Measurements from ENCODE around the gene NRP1.

The NRP1 gene

DNA sequence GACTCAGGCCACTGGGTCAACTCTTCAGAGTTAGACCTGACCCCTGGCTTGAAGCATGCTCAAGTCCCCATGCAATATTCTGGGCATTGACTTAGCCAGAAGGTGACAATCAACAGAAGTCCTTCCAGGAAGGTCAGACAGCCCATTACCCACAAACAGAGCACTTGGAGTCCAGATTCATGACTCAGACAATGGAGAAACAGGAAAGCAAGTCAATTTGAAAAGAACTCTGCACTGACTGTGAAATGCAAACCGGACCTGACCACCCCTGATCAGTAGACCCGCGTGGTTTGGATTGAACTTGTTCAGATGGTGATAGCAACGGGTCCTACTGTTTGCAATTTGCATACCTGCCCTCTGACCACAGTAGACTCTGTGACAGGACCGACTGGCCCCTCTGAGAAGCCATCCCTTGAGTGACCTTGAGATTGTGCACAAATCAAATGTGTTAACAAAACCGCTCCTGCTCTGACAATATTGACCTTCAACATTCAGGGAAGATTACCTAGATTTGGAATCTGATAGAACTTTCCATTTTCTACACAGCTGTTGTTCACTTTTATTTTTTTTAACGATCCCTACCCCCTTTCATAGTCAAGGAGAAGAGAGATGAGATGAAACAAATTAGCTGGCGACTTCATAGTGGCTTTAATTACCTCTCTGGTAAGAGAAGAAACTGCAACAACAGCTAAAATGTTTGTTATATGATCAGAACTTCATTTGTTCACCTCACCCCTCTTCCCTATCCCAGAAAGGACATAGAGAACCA lies 138.7 kb downstream of the NRP1 start:
- Mint-ChIP-seq H3K4me3 (no peak overlapping the region), H3K27ac (ENCODE audit: low read depth) (no peak overlapping the region), H3K4me1 (no peaks in the 10 kb centered on the region), H3K9me3 (no peaks in the 10 kb centered on the region), H3K27me3 (no peaks in the 10 kb centered on the region), H3K36me3 (ENCODE audit: insufficient read depth) (no peaks in the 10 kb centered on the region)
- DNase-seq (ENCODE audit: low spot score in 2 of 2): no peak
- no peak for ATAC-seq (replicated peaks; ENCODE audit: extremely low read depth, poor library complexity, severe bottlenecking)

DNA sequence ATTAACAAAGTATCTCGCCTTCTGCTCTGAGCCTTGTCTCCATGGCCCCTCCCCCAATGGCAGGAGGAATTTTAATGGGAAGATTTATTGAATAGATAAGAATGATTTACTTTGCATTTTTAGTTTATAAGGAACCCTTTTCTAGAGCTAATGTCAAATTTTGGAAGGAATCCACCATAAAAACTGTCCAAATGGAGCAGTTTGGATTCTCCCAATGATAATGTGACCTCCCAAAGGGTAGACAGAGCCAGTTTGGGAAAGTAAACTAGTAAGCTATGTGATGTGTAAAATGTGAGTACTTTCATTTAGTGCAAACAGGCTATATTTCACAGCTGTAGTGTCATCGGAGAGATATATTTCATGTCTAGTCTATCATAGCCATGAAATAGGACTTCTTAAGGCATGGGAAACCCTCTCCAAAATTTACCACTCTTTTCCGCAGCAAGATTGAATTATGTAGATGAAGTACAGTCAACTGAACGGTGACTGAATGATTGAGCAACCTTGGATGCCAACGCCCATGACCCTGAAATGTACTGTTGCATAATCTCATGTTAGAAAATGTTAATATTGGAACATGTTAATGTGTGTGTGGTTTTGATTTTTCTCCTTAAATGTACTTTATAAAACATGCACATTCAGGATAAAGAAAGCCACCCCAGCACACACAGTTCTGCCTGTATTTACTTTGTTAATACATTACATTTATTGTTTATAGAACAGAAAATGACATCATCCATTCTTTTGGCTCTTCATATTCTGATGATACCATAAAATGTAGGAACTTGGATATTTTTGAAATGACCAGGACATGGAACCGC lies 140.6 kb downstream of the NRP1 start:
- Mint-ChIP-seq H3K27ac (ENCODE audit: low read depth) (no peak overlapping the region), H3K4me3 (no peak overlapping the region), H3K27me3 (peaks cover 14% of the 10 kb centered on the region), H3K36me3 (ENCODE audit: insufficient read depth) (no peaks in the 10 kb centered on the region), H3K9me3 (no peaks in the 10 kb centered on the region), H3K4me1 (no peaks in the 10 kb centered on the region)
- DNase-seq (ENCODE audit: low spot score in 2 of 2): no peak
- ATAC-seq (replicated peaks; ENCODE audit: extremely low read depth, poor library complexity, severe bottlenecking): no peak

DNA sequence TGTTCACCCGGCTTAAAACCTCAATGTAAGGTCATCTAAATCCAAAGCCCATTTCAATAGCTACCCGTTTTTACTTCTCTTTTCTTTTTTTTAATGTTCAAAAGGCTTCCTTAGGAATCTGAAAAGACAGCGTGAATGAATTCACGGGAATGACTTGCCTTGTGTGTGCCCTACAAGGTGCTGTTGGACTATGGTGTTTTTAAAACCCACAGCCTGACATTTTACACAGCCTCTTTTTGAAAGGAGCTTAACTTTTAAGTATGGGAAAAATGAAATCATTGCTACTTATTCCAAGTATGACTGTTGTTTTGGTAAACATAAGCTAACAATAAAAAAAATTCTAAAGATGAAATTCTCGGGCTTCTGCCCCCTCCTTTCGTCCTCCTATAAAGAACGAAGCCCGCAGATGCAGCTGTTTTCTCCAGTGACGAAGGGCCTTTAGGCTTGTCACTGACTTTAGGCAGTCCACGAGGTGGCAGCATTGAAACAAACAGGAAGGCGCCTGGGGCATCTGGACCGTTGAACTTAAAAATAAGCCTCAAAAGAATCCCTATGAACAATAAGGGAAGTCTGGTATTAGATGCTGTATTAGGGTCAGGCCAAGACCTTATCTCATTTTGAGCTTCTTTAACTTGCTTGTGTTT lies 141.3 kb downstream of the NRP1 start:
- H3K9me3 Mint-ChIP-seq: no peaks in the 10 kb centered on the region
- H3K4me3 Mint-ChIP-seq: no peak overlapping the region
- ATAC-seq (replicated peaks; ENCODE audit: extremely low read depth, poor library complexity, severe bottlenecking) (peak; percentile 49), DNase-seq (ENCODE audit: low spot score in 2 of 2) (peak; percentile 41 to 47)
- H3K36me3 Mint-ChIP-seq (ENCODE audit: insufficient read depth): no peaks in the 10 kb centered on the region
- H3K27me3 Mint-ChIP-seq: peaks cover 19% of the 10 kb centered on the region
- no peak overlapping the region for H3K27ac Mint-ChIP-seq (ENCODE audit: low read depth)
- H3K4me1 Mint-ChIP-seq: no peaks in the 10 kb centered on the region

DNA sequence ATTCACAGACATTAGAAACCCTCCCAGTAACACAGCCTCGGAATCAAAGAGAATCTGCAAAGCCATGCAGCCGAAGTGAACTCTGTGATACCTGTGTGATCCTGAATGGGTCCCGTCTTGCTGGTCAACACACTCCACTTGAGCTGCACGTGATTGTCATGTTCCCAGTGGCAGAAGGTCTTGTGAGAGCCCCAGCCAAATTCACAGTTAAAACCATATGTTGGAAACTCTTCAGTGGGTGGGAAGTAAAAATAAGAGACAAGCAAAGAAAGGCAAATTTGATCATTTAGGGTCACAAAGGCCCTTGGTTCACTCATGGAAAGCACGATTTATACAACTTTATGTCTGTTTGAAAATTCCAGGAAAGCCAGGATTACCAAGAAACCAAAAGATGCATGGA lies 142.3 kb downstream of the NRP1 start:
- Mint-ChIP-seq H3K4me3 (no peak overlapping the region), H3K36me3 (ENCODE audit: insufficient read depth) (no peaks in the 10 kb centered on the region), H3K9me3 (no peaks in the 10 kb centered on the region), H3K4me1 (no peaks in the 10 kb centered on the region), H3K27me3 (peaks cover 27% of the 10 kb centered on the region), H3K27ac (ENCODE audit: low read depth) (no peak overlapping the region)
- ATAC-seq (replicated peaks; ENCODE audit: extremely low read depth, poor library complexity, severe bottlenecking): no peak
- no peak for DNase-seq (ENCODE audit: low spot score in 2 of 2)

DNA sequence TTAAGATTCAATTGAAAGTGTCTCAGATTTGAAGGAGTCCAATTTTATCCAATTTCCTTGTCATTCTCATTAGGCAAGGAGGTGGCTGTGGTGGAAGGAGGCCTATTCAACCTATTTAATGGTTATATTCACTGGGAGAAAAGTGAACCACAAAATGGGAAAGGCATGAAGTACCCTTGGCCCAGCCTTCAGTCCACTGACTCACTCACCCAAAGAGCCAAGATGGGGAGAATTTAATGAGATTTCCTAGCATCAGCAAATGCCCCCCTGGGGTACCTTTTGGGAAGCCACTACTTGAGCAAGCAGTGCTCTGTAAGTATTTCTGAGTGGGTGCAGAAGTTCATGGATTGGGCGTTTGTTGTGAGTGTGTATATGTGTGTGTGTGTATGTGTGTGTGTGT lies 144.1 kb downstream of the NRP1 start:
- H3K4me1 Mint-ChIP-seq: no peaks in the 10 kb centered on the region
- peaks cover 27% of the 10 kb centered on the region for H3K27me3 Mint-ChIP-seq
- H3K36me3 Mint-ChIP-seq (ENCODE audit: insufficient read depth): no peaks in the 10 kb centered on the region
- no peak for ATAC-seq (replicated peaks; ENCODE audit: extremely low read depth, poor library complexity, severe bottlenecking)
- H3K9me3 Mint-ChIP-seq: no peaks in the 10 kb centered on the region
- DNase-seq (ENCODE audit: low spot score in 2 of 2): no peak
- H3K4me3 Mint-ChIP-seq: no peak overlapping the region
- H3K27ac Mint-ChIP-seq (ENCODE audit: low read depth): no peak overlapping the region

DNA sequence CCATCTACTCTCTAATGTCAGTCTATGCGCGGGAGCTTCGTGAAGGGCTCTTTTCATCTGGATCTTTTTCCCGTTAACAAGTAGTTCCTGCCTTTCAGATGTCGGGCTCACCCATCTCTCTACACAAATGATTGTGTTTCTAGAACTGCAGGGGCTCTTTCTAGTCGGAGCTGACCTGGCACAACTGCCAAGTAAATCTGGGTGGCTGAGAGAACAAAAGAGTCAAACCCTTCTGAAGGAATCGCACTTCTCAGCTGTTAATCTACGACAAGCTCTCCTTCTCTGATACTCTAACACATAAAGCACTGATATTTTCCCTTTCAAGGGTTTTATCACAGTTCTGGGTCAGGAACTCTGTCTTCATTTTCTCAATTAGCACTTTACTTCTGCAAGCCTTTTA lies 144.7 kb downstream of the NRP1 start:
- Mint-ChIP-seq H3K9me3 (no peaks in the 10 kb centered on the region), H3K4me3 (no peak overlapping the region), H3K27ac (ENCODE audit: low read depth) (no peak overlapping the region), H3K36me3 (ENCODE audit: insufficient read depth) (no peaks in the 10 kb centered on the region), H3K4me1 (no peaks in the 10 kb centered on the region), H3K27me3 (peaks cover 27% of the 10 kb centered on the region)
- no peak for DNase-seq (ENCODE audit: low spot score in 2 of 2)
- ATAC-seq (replicated peaks; ENCODE audit: extremely low read depth, poor library complexity, severe bottlenecking): no peak

DNA sequence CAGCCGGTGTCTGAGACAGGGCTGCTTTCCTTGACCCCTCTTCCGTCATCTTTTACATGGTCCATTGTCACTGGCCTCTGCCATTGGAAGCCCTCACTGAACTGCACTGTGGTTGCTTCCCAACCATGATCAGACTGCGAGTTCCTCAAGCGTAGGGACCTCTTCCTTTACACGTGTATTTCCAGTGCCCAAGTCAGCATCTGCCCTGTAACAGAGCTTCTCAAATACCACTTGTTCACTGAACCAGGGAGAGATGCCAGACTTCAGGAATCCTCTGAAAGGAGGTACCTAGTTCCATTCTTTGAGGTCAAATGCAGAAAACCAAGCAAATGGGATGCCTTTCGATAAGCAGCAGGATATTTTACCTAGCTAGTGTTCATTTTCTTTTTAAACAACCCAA lies 145.1 kb downstream of the NRP1 start:
- DNase-seq (ENCODE audit: low spot score in 2 of 2) (no peak), ATAC-seq (replicated peaks; ENCODE audit: extremely low read depth, poor library complexity, severe bottlenecking) (no peak)
- Mint-ChIP-seq H3K27ac (ENCODE audit: low read depth) (peak overlapping the region; percentile 6), H3K27me3 (peaks cover 27% of the 10 kb centered on the region), H3K4me1 (no peaks in the 10 kb centered on the region), H3K36me3 (ENCODE audit: insufficient read depth) (no peaks in the 10 kb centered on the region), H3K4me3 (no peak overlapping the region), H3K9me3 (no peaks in the 10 kb centered on the region)

DNA sequence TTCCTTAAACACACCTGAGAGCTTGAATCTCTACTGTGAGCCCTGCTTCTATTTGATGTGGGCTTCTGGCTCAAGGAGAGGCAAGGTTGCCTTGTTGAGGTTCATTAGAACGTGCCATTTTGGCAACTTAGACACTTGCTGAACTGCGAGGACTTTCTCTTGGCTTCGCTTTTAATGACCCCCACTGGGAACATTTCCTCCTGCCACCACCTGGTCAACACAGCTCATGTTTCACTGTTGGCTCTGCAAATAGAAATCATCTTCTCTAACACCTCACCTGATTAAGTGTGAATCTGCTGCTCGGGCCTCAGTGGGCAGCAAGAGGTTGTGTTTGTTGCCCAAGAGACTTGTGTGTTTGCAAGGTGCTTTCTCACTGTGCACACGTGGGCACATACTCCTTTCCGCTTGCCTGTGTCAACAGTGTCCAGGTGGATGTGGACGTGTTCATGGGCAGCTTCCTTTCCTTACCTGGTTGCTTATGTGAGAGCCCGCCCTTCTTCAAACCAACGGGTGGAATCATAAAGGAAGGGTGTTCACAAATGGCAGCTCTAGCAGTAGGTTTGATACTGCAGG lies 147.0 kb downstream of the NRP1 start:
- DNase-seq (ENCODE audit: low spot score in 2 of 2): no peak
- Mint-ChIP-seq H3K27me3 (peaks cover 27% of the 10 kb centered on the region), H3K4me3 (no peak overlapping the region), H3K9me3 (no peaks in the 10 kb centered on the region), H3K4me1 (no peaks in the 10 kb centered on the region), H3K36me3 (ENCODE audit: insufficient read depth) (peaks cover 1% of the 10 kb centered on the region), H3K27ac (ENCODE audit: low read depth) (no peak overlapping the region)
- no peak for ATAC-seq (replicated peaks; ENCODE audit: extremely low read depth, poor library complexity, severe bottlenecking)

DNA sequence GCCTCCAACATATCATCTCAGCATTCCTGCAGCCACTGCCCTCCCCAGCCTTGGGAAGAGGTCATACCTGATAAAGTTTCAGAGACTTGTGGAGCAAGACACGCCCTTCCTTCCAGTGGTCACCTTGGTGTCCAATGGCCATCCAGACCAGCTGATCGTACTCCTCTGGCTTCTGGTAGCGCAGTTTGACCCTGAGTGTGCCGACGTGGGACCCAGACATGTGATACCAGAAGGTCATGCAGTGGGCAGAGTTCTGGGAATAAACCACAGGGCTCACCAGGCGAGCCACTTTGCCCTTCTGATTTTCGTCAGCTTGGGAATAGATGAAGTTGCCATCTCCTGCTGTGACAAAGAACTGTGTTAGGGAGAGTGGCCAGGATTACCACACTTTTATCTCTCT lies 148.3 kb downstream of the NRP1 start:
- DNase-seq (ENCODE audit: low spot score in 2 of 2) (no peak), ATAC-seq (replicated peaks; ENCODE audit: extremely low read depth, poor library complexity, severe bottlenecking) (no peak)
- peaks cover 27% of the 10 kb centered on the region for H3K27me3 Mint-ChIP-seq
- H3K9me3 Mint-ChIP-seq: no peaks in the 10 kb centered on the region
- no peak overlapping the region for H3K4me3 Mint-ChIP-seq
- no peaks in the 10 kb centered on the region for H3K4me1 Mint-ChIP-seq
- H3K27ac Mint-ChIP-seq (ENCODE audit: low read depth): no peak overlapping the region
- peaks cover 1% of the 10 kb centered on the region for H3K36me3 Mint-ChIP-seq (ENCODE audit: insufficient read depth)

DNA sequence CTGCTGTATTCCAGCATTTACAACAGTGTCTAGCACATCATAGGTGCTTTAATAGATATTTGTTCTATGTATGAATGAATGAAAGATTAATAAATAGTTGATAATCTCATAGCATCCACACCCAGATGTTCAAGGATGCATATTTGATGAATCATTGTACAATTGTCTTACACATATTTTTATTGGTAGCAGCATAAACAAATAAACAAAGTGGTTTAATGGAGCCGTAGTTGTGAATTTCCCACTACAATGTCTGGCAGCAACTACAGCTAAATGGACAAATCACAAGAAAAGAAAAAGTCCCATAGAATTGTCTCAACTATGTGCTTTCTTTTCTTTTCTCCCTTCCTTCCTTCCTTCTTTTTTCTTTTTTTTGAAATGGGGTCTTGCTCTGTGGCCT lies 150.8 kb downstream of the NRP1 start:
- DNase-seq (ENCODE audit: low spot score in 2 of 2): no peak

DNA sequence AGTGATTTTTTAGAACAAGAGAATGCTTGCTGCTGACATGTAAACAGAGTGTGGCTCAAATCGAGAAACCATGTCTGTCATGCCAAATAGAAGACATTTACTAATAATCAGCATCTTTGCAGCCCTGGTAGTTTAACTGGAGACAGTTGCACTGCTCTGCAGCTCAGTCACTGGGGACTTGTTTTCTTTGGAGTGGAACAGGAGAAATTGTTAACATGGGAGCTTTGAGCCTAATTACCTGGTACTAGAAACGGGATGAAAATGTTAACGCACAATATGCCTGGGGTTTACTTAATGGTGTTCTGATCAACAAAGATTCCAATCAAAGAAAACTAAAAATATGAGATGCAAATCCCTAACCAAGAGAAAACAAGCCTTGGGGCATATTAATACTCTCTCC lies 153.5 kb downstream of the NRP1 start:
- H3K36me3 Mint-ChIP-seq (ENCODE audit: insufficient read depth): peaks cover 1% of the 10 kb centered on the region

More for the DNA sequence above, 150.8 kb downstream of the NRP1 start:
- Mint-ChIP-seq H3K36me3 (ENCODE audit: insufficient read depth) (peaks cover 1% of the 10 kb centered on the region), H3K4me3 (no peak overlapping the region), H3K4me1 (peaks cover 9% of the 10 kb centered on the region), H3K27me3 (peaks cover 31% of the 10 kb centered on the region), H3K27ac (ENCODE audit: low read depth) (no peak overlapping the region), H3K9me3 (no peaks in the 10 kb centered on the region)
- no peak for ATAC-seq (replicated peaks; ENCODE audit: extremely low read depth, poor library complexity, severe bottlenecking)

DNA sequence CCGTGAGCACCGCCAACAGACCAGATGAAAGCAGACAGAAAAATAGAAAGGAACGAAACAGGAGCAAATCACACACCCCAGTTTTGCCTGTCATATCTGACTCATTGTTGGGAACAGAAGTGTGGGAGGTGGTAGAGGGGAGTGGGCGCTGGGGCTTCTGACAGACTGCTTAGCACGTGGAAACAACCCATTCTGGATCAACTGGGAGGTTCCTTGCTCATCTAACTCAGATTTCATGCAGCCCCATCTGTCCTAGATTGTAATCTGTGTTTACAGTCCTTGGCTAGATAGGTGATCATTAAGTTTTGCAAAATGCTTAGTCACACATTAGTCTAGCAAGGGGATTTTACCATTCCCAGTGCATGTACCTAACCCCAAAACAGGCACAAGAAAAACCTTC lies 154.1 kb downstream of the NRP1 start:
- no peak for DNase-seq (ENCODE audit: low spot score in 2 of 2)
- no peak overlapping the region for H3K27ac Mint-ChIP-seq (ENCODE audit: low read depth)
- ATAC-seq (replicated peaks; ENCODE audit: extremely low read depth, poor library complexity, severe bottlenecking): no peak
- no peaks in the 10 kb centered on the region for H3K9me3 Mint-ChIP-seq
- no peak overlapping the region for H3K4me3 Mint-ChIP-seq
- H3K27me3 Mint-ChIP-seq: peaks cover 29% of the 10 kb centered on the region
- peaks cover 1% of the 10 kb centered on the region for H3K36me3 Mint-ChIP-seq (ENCODE audit: insufficient read depth)
- H3K4me1 Mint-ChIP-seq: peaks cover 9% of the 10 kb centered on the region

More for the DNA sequence above, 153.5 kb downstream of the NRP1 start:
- Mint-ChIP-seq H3K4me3 (no peak overlapping the region), H3K27me3 (peaks cover 29% of the 10 kb centered on the region), H3K4me1 (peaks cover 9% of the 10 kb centered on the region), H3K9me3 (no peaks in the 10 kb centered on the region), H3K27ac (ENCODE audit: low read depth) (no peak overlapping the region)
- no peak for ATAC-seq (replicated peaks; ENCODE audit: extremely low read depth, poor library complexity, severe bottlenecking)
- DNase-seq (ENCODE audit: low spot score in 2 of 2): no peak

All from central memory CD8-positive, alpha-beta T cell (primary cell).